ENCODE data around the gene STPG4.

DNA sequence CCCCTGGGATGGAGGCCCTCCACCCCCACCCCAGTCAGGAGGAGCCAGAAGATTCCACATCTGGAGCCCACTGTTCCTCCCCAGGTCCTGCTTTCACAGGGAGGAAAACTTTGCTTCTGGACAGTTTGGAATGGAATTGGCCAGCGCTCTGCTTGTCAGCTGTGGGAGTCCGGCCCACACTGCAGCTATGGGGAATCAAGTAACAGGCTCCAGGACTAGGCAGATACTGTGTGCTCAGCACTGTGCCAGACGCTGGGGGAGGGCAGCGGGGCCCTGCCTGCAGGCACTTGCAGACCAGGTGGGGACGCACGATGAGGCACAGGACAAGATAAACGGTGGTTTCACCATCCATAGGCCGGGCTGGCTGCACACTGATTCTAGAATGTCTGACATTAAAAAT is 114.0 kb downstream of the STPG4 start:
- no peak for TF ChIP-seq CTCF (IDR thresholded peaks at IDR 0.05)
- TF ChIP-seq POLR2A (IDR thresholded peaks at IDR 0.05): no peak
